ENCODE measurements around the gene PCDH9.

The PCDH9 gene

GRCh38 chr13:66558506-66558905 lies 671.6 kb downstream of the PCDH9 start:
- H3K4me3 Mint-ChIP-seq, result no peak overlapping the region
- ATAC-seq (no peak), DNase-seq (no peak)
- no peaks in the 10 kb centered on the region for H3K36me3 Mint-ChIP-seq (ENCODE audit: low read depth)
- peaks cover 5% of the 10 kb centered on the region for H3K9me3 Mint-ChIP-seq
- H3K27ac Mint-ChIP-seq, result no peak overlapping the region
- no peaks in the 10 kb centered on the region for H3K4me1 Mint-ChIP-seq
- H3K27me3 Mint-ChIP-seq, result no peaks in the 10 kb centered on the region

- Mint-ChIP-seq H3K4me3 (no peak overlapping the region), H3K27me3 (no peaks in the 10 kb centered on the region), H3K4me1 (no peaks in the 10 kb centered on the region), H3K9me3 (peaks cover 4% of the 10 kb centered on the region), H3K36me3 (ENCODE audit: low read depth) (no peaks in the 10 kb centered on the region), H3K27ac (no peak overlapping the region)
- DNase-seq, result no peak
- ATAC-seq, result no peak
These were observed 672.8 kb downstream of the PCDH9 start for GRCh38 chr13:66557357-66557756.

- H3K9me3 Mint-ChIP-seq, result peaks cover 6% of the 10 kb centered on the region
These were observed 673.8 kb downstream of the PCDH9 start for GRCh38 chr13:66556306-66556705.

GRCh38 chr13:66553391-66553790 lies 676.7 kb downstream of the PCDH9 start:
- H3K27me3 Mint-ChIP-seq, result no peaks in the 10 kb centered on the region
- H3K4me3 Mint-ChIP-seq, result no peak overlapping the region
- no peak for ATAC-seq
- no peaks in the 10 kb centered on the region for H3K36me3 Mint-ChIP-seq (ENCODE audit: low read depth)
- H3K4me1 Mint-ChIP-seq, result no peaks in the 10 kb centered on the region
- DNase-seq, result no peak
- H3K9me3 Mint-ChIP-seq, result peaks cover 6% of the 10 kb centered on the region
- no peak overlapping the region for H3K27ac Mint-ChIP-seq

More at GRCh38 chr13:66556306-66556705, 673.8 kb downstream of the PCDH9 start:
- H3K4me3 Mint-ChIP-seq, result no peak overlapping the region
- no peaks in the 10 kb centered on the region for H3K27me3 Mint-ChIP-seq
- no peaks in the 10 kb centered on the region for H3K4me1 Mint-ChIP-seq
- H3K36me3 Mint-ChIP-seq (ENCODE audit: low read depth), result no peaks in the 10 kb centered on the region
- DNase-seq (no peak), ATAC-seq (no peak)
- H3K27ac Mint-ChIP-seq, result no peak overlapping the region

- Mint-ChIP-seq H3K4me1 (no peaks in the 10 kb centered on the region), H3K36me3 (ENCODE audit: low read depth) (no peaks in the 10 kb centered on the region), H3K4me3 (no peak overlapping the region), H3K27me3 (no peaks in the 10 kb centered on the region), H3K9me3 (peaks cover 6% of the 10 kb centered on the region), H3K27ac (no peak overlapping the region)
- ATAC-seq (no peak), DNase-seq (no peak)
These were observed 679.0 kb downstream of the PCDH9 start for GRCh38 chr13:66551128-66551527.

- ATAC-seq (no peak), DNase-seq (no peak)
- H3K27me3 Mint-ChIP-seq, result no peaks in the 10 kb centered on the region
- peaks cover 5% of the 10 kb centered on the region for H3K9me3 Mint-ChIP-seq
- no peak overlapping the region for H3K27ac Mint-ChIP-seq
- H3K4me3 Mint-ChIP-seq, result no peak overlapping the region
- no peaks in the 10 kb centered on the region for H3K36me3 Mint-ChIP-seq (ENCODE audit: low read depth)
- no peaks in the 10 kb centered on the region for H3K4me1 Mint-ChIP-seq
These were observed 682.5 kb downstream of the PCDH9 start for GRCh38 chr13:66547685-66548084.

GRCh38 chr13:66546534-66547379 lies 683.4 kb downstream of the PCDH9 start:
- Mint-ChIP-seq H3K9me3 (no peaks in the 10 kb centered on the region), H3K4me1 (no peaks in the 10 kb centered on the region), H3K36me3 (ENCODE audit: low read depth) (no peaks in the 10 kb centered on the region), H3K27me3 (no peaks in the 10 kb centered on the region), H3K27ac (no peak overlapping the region), H3K4me3 (no peak overlapping the region)
- ATAC-seq (no peak), DNase-seq (no peak)

- Mint-ChIP-seq H3K4me1 (no peaks in the 10 kb centered on the region), H3K9me3 (peaks cover 8% of the 10 kb centered on the region), H3K27me3 (no peaks in the 10 kb centered on the region), H3K27ac (no peak overlapping the region), H3K36me3 (ENCODE audit: low read depth) (no peaks in the 10 kb centered on the region), H3K4me3 (no peak overlapping the region)
- ATAC-seq, result no peak
- no peak for DNase-seq
These were observed 686.4 kb downstream of the PCDH9 start for GRCh38 chr13:66543780-66544179.

- ATAC-seq (no peak), DNase-seq (no peak)
- Mint-ChIP-seq H3K36me3 (ENCODE audit: low read depth) (no peaks in the 10 kb centered on the region), H3K27ac (no peak overlapping the region), H3K4me1 (no peaks in the 10 kb centered on the region), H3K9me3 (peaks cover 8% of the 10 kb centered on the region), H3K27me3 (no peaks in the 10 kb centered on the region), H3K4me3 (no peak overlapping the region)
These were observed 692.7 kb downstream of the PCDH9 start for GRCh38 chr13:66537417-66537816.

- H3K27me3 Mint-ChIP-seq, result no peaks in the 10 kb centered on the region
- DNase-seq (no peak), ATAC-seq (no peak)
- no peak overlapping the region for H3K4me3 Mint-ChIP-seq
- H3K36me3 Mint-ChIP-seq (ENCODE audit: low read depth), result no peaks in the 10 kb centered on the region
- no peaks in the 10 kb centered on the region for H3K4me1 Mint-ChIP-seq
- H3K27ac Mint-ChIP-seq, result no peak overlapping the region
- peaks cover 8% of the 10 kb centered on the region for H3K9me3 Mint-ChIP-seq
These were observed 693.4 kb downstream of the PCDH9 start for GRCh38 chr13:66536746-66537145.

- no peak overlapping the region for H3K4me3 Mint-ChIP-seq
- no peak for DNase-seq
- H3K36me3 Mint-ChIP-seq (ENCODE audit: low read depth), result no peaks in the 10 kb centered on the region
- peaks cover 10% of the 10 kb centered on the region for H3K9me3 Mint-ChIP-seq
- no peaks in the 10 kb centered on the region for H3K27me3 Mint-ChIP-seq
- H3K4me1 Mint-ChIP-seq, result no peaks in the 10 kb centered on the region
- no peak for ATAC-seq
- H3K27ac Mint-ChIP-seq, result no peak overlapping the region
These were observed 695.6 kb downstream of the PCDH9 start for GRCh38 chr13:66534561-66534960.

- Mint-ChIP-seq H3K36me3 (ENCODE audit: low read depth) (no peaks in the 10 kb centered on the region), H3K4me3 (no peak overlapping the region), H3K9me3 (peaks cover 5% of the 10 kb centered on the region), H3K27me3 (no peaks in the 10 kb centered on the region), H3K27ac (no peak overlapping the region), H3K4me1 (no peaks in the 10 kb centered on the region)
- DNase-seq (no peak), ATAC-seq (no peak)
These were observed 697.3 kb downstream of the PCDH9 start for GRCh38 chr13:66532845-66533244.

GRCh38 chr13:66532146-66532545 lies 698.0 kb downstream of the PCDH9 start:
- ATAC-seq (no peak), DNase-seq (no peak)
- Mint-ChIP-seq H3K27ac (no peak overlapping the region), H3K36me3 (ENCODE audit: low read depth) (no peaks in the 10 kb centered on the region), H3K9me3 (peaks cover 5% of the 10 kb centered on the region), H3K4me1 (no peaks in the 10 kb centered on the region), H3K27me3 (no peaks in the 10 kb centered on the region), H3K4me3 (no peak overlapping the region)

GRCh38 chr13:66530686-66531085 lies 699.5 kb downstream of the PCDH9 start:
- Mint-ChIP-seq H3K4me3 (no peak overlapping the region), H3K9me3 (peaks cover 5% of the 10 kb centered on the region), H3K27me3 (no peaks in the 10 kb centered on the region), H3K27ac (no peak overlapping the region), H3K4me1 (no peaks in the 10 kb centered on the region), H3K36me3 (ENCODE audit: low read depth) (no peaks in the 10 kb centered on the region)
- ATAC-seq, result no peak
- DNase-seq, result no peak

- Mint-ChIP-seq H3K27ac (no peak overlapping the region), H3K27me3 (no peaks in the 10 kb centered on the region), H3K9me3 (peaks cover 5% of the 10 kb centered on the region), H3K4me1 (no peaks in the 10 kb centered on the region), H3K36me3 (ENCODE audit: low read depth) (no peaks in the 10 kb centered on the region), H3K4me3 (no peak overlapping the region)
- DNase-seq (no peak), ATAC-seq (no peak)
These were observed 700.0 kb downstream of the PCDH9 start for GRCh38 chr13:66530158-66530557.

All from activated naive CD8-positive, alpha-beta T cell treated with anti-CD3 and anti-CD28 coated beads, Interleukin-2, amount 50 U/mL, for 24 hours (primary cell).